ENCODE results near the gene FERMT2.
"Not testable (repeated sequence)": the region's sequence is repeated elsewhere in the genome, so short reads cannot be mapped to it uniquely, and the experiment has no call there.

Gene FERMT2

DNA sequence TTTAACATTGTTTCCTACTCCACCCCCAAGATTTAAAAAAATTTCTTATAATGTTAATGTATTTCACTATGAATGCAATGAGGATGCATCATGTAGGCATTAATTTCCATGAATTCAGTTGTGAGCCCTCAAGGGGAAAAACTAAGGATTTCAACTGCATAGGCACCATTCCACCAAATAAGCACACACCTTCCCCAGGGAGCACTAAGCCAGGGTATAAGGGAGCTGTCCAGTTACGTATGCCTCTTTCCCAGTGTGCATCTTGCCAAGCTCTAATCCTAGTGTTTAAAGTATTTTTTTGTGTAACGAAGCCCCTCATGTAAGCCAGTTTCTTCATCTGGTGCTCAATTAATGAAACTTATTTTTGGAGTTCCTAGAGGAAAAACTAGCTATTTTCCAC lies 6.6 kb downstream of the FERMT2 start:
- DNase-seq: no peak

DNA sequence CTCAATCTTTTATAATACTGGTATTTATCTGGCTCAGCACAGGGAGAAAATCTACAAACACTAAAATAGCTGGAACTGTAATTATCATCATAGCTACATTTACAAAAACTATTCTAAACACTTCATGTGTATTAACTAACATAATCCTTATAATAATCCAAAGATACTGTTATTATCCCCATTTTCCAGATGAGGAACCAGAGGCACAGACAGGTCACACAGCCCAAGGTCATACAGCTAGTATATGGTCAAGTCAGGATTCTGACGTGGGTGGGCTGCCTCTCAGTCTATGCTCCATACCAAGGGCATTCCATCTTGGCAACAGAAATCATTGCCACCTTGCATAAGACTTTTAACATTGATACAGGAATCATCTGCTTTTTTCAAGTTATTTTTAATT lies 11.4 kb downstream of the FERMT2 start:
- no peak for DNase-seq

DNA sequence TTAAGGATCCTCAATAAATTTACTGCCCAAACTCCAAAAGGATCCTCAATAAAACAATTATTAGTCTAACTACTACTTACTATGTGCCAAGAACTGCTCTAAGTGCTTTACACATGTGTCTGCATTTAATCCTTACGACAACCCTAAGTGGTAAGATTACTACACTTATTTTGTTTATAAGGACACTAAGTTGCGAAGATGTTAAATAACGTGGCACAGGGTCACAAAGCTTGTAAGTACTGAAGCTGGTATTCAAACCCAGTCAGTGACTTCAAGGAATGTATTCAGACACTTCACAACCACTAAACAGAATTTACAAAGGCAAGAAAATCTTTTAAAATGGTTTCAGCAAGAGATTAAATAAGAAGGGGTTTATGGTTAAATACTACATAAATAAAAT lies 13.0 kb downstream of the FERMT2 start:
- no peak for DNase-seq

DNA sequence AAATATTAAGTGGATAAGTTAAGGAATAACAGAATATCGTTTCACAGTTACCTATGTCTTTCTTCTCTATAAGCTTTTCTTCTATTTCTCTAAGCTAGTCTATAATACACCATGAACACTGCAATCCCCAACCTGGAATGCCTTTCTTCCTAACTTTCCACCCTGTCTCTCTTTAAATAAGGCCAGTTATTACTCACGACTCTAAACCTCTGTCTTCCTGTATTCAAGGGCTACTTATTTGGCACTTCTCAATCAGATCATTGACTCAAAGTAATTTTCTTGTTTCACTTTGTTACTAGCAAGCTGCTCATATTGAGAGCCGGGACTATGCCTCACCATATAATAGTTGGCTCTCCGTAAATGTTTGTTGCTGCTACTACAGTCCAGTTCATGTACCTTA lies 13.5 kb downstream of the FERMT2 start:
- DNase-seq: no peak

DNA sequence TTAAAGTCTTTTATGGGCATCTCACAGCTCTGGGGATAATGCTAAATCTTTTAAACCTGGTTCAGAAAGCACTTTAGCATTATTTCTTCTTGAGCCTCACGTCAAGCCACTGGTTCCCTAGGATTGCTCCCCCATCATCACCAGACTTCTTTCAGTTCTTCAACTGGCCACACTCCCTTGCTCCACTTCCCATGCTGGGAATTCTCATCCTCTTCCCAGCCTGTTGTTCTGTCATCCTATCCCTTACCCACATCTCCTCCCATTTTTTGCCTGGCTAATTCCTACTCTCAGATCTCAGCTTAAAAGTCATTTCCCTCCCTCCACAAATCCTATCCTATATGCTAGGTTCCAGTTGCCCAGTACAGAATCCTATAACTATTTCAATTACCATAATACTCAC lies 14.4 kb downstream of the FERMT2 start:
- no peak for DNase-seq

DNA sequence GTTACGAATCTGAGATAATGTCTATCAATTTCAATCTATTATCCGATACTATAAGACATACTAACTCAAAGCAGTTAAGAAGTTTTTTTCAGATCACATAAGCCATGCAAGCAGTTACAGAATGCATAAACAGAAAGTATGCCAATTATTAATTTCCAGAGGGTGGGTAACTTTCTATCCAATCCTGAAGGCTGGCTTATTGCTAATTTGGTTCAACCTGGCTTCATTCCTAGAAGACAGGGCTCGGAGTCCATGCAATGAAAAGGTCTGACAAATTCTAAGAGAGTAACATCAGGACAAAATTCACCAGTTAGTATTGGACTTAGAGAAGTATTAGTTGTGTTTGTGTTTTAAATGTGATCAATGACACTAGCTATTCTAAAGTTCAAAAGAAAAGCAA lies 15.0 kb downstream of the FERMT2 start:
- no peak for DNase-seq

DNA sequence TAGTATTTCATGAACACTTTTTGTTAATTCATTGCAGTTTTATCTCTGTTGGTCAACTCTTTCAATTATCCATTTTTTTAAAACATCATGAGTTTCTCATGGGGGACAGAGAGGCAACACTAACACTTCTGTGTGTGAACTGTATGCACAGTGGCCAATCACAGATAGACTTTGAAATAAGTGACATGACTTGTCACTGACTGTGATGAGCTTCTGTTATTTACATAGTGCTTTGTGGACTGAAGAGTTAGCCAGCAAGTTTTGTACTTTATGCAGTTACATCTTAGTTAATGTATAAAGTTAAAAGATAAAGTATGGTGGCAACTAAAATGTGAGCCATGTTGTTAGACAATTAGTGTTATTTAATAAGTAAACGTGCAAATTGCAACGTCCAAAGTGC lies 16.1 kb downstream of the FERMT2 start:
- DNase-seq: no peak

DNA sequence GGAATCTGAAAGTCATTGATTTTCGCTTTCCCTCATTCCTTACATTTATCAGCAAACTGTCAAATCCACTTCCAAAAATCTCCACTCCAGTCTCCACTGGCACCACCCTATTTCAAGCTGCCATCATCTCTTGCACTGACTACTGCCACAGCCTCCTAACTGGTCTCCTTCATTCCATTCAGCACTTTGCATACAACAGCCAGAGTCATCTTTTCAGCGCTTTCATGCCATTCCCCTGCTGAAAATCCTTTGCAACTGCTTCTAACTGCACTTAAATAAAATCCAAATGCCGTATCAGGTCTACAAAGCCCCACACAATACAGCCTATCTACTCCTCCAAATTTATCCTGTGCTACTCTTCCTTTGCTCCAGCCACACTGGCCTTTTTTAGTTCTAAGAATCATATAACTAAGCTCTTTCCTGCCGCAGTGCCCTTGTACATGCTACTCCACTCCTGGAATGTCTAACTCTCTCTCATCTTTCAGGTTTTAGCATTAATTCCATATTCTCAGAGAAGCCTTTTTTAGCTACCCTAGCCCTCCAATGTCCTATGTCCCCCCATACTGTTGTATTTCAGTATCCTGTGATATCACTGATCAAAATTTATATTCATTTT lies 21.6 kb downstream of the FERMT2 start:
- DNase-seq: no peak

DNA sequence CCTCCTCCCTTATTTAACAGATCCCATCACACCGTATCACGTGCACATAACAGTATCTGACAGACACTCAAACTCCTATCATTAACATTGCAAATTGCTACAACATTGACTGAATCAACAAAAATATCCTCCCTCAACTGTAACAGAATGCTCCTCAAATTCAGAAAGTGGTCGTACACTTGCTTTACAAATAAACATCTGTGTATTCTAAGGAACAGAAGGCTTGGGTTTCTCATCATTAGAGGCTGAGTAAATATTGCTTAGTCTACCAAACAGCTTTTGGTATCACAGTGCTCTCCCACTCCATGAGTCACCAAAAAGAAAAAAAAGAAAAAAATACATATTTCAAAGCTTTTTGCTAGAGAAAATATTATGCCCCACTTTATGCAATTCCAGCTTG lies 23.9 kb downstream of the FERMT2 start:
- no peak for DNase-seq

DNA sequence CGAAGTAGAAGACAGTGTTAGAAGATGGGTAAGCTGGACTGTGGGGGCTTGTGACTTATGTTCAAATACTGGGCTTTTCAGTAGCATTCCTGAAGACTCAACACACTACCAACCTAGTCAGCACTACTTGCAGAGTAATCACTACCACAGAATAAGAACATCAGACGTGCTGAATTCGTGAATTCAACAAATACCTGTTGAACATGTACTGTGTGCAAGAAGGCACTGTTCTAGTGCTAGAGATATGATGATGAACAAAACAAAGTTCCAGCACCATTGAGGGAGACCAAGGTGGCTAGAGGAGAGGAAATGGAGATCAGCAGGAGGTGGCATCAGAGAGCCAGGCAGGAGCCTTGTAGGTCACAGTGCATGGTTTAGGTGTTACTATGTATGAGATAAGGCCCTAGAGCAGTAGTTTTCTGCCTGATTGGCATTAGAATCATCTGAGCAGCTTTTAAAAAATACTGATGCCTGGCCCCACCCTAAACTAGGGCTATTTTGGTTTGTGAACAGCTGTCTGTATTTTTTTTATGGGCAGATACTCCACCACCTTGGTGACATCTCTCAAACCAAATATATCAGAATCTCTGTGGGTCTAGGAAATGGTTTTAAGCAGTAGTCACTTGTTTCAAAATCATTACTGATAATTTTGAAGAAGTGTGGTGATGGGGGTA lies 26.8 kb downstream of the FERMT2 start:
- no peak for DNase-seq

DNA sequence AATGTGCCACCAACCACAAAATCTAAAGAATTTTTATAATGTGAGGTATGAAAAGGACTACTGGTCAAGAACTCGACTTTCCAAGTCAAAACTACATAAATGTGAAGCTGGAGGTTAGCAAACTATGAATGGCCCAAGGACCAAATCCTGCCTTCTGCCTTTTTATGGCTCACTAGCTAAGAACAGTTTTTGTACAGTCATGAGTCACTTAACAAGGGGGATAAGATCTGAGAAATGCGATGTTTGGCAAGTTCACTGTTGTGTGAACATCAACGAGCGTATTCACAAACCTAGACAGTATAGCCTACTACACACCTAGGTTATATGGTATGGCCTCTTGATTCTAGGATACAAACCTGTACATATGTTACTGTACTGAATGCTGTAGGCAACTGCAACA lies 28.2 kb downstream of the FERMT2 start:
- no peak for DNase-seq

DNA sequence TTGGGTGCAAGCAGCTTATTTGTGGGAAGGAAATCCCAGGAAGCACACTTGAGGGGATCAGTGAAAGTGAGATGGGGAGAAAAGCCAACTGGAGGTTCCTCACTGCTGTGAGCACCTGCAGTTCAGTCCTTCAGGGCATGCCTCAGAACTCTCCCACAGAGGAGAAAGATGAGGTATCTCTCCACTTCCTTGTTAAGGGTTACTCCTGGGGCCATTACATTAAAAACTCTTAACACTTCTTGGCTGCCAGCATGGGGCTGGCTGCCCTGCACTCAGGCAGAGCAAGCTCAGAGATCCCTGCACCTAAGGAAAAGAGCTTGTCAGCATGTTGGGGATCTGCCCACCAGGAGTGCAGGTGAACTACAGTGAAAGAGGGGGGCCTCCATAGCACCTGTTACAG lies 28.8 kb downstream of the FERMT2 start:
- no peak for DNase-seq

DNA sequence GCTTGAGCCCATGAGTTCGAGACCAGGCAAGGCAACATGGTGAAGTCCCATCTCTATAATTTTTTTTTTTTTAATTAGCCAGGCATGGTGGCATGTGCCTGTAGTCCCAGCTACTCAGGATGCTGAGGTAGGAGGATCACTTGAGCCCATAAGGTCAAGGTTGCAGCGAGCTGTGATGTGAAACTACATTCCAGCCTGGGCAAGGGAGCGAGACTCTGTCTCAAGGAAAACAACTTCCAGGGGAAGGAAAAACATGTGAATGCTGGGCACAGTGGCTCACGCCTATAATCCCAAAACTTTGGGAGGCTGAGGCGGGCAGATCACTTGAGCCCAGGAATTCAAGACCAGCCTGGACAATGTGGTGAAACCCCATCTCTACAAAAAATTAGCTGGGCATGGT lies 30.4 kb downstream of the FERMT2 start:
- not testable (repeated sequence) for DNase-seq

DNA sequence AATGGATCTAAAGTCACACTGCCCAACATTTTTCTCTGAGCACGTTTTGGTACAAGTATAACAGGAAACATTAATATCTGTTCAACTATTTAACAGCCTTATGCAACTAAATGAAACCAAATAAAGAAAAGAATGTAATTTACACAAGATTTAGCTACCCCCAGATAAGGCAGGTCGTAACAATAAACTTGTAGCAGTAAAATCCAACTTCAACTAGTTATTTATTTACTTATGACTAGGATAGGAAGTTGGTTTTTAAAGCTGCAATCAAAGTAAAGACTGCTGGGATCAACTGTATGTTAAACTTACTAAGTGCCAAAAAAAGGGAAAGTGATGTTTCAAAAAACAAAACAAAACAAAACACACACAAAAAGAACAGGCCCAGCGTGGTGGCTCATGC lies 30.9 kb downstream of the FERMT2 start:
- no peak for DNase-seq

DNA sequence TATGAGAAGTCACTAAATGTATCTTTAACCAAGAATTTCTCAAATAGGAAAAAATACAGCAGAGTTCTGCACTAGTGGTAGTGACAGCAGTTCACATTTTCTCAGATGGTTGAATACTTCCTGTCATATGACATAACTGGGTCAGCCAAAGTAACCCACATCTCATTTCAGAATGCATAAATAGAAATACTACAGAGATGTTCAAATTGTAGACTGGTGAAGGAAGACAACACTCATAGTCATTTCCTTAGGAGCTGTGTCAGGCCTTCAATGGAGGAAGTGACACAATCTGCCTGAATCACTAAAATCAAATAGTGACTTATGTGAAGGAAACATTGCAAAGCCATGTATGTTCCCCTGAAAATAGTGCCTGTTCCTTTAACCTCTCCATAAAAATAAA lies 32.4 kb downstream of the FERMT2 start:
- no peak for DNase-seq

DNA sequence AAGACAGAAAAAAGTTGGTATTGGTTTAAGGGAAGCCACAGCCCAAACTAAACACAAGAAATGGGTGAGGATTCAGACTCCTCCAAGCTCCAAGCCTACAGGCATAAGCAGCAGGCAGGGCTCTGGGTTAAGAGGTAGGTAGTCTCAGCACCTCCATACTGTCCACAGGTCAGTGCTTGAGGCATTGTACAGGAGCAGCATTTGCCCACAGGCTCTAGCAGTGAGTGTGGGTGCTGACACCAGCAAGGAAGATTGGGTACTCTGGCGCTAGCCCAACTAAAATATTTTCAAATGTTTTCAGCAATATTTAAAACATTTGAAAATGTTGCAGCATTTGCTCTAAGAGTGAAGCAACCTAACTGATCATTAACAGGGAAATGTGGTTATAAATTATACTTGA lies 33.1 kb downstream of the FERMT2 start:
- no peak for DNase-seq

DNA sequence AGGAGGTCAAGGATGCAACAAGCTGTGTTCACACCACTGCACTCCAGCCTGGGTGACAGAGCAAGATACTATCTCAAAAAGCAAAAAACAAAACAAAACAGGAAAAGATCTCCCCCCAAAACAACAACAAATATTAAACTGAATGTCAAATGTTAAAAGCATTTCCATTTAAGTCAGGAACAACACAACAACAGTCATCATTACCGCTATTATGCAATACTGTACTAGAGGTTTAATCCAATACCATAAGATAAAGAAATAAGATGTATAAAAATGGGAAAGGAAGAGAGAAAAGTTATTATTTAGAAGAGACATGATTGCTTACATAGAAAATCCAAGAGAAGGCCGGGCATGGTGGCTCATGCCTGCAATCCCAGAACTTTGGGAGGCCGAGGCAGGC lies 36.6 kb downstream of the FERMT2 start:
- DNase-seq: no peak

DNA sequence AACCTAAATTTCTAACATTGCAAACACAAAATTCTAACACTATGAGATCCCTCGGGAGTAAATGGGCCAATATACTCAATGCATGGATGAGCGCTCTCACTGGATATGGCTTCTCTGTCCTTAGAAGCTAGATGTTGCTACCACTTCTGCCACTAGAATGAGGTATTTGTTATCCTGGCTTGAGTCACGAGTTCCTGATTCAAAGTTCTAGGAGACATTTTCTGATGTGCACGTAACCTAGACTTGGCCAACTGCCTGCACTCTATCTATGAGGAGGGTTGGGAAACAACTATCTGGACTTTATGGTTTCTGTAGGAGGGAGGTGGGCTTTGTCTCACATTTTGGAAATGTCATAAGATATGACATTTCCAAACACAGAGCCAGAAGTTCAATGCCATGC lies 37.6 kb downstream of the FERMT2 start:
- no peak for DNase-seq

DNA sequence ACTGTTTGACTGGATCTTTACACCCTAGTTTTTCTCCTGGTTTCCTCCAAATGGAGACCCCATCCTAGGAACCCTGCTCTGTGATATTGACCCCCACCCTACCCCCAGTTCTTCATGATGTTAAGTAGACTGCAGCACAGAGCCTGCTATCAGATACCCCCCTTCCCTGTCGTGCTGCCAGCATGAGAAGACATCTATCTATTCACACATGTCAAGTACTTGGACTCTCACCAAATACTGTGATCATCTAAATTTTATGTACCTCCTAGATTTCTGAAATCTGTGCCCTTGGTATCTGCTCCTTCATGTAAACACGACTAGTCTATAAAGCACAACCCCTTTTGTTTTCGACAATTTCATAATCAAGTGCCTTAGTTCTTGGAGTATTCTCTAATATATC lies 38.9 kb downstream of the FERMT2 start:
- DNase-seq: no peak

DNA sequence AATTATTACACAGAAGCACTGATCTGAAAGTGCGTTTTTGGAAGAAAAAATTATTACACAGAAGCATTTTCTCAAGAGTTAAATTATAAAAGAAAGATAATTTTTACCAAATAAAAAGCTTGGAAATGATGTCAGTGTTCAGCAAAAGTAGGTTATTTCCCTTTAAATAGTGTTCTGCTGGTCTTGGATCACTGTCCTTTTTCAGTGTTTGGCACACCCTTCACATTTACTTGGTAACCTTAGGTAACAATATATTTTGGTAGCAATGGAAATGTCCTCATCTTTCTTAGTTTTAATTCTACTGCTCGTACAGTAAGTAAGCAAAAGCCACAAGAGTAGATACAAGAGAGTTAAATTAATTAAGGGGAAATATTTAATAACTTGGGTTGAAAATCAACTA lies 40.3 kb downstream of the FERMT2 start:
- DNase-seq: no peak

DNA sequence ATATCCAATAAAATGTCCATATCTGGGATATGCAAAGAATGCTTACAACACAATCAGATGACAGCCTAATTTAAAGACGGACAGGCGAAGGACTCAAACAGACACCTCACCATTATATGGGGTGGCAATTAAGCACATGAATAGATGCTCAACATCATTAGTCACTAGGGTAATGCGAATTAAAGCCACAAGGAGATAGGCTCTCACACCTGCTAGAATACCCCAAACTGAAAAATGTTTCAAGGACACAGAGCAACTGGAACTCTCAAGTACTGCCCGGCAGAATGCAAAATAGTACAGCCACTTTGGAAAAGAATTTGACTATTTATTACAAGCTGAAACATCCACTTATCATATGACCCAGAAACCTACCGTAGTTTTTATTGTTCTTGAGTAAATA lies 42.9 kb downstream of the FERMT2 start:
- no peak for DNase-seq

DNA sequence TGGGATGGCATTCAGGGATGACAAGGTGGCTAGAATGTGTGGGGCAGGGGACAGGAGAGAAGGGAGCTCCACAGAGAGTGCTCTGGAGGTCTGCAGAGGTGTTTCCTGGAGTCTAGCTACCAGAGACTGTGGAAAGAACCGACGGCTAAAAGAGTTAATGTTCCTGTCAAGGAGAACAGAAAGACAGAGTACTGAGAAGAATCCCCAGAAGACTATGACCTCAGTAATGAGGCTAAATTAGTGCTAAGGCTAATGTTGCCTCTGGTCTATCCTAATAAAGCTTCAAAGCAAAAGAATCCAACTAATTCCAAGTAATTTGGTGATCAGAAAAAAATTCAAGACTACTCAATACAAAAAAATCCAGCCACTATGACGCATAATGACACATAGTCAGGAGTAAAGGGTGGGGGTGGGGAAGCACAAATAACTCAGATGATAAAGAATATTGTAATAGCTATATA lies 44.7 kb downstream of the FERMT2 start:
- DNase-seq: no peak

DNA sequence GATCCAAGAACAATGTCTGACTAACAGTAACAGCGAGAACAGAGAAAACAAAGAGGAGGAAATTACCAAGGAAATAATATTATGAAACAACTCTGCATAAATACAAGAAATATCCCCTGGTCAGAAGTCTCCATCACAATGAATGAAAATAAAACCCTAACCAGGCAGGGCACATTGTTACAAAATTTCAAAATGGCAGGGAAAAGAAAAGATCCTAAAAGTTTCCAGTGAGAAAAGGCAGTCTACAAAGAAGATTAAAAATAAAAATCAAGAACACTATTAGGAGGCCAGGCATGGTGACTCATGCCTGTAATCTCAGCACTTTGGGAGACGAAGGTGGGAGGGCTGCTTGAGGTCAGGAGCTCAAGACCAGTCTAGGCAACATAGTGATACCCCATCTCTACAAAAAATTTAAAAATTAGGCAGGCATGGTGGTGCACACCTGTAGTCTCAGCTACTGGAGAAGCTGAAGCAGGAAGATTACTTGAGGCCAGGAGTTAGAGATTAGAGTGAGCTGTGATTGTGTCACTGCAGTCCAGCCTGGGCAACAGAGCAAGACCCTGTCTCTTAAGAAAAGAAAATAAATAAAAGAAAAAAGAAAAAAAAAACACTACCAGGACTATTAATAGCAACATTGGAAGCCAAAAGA lies 47.8 kb downstream of the FERMT2 start:
- DNase-seq: no peak

DNA sequence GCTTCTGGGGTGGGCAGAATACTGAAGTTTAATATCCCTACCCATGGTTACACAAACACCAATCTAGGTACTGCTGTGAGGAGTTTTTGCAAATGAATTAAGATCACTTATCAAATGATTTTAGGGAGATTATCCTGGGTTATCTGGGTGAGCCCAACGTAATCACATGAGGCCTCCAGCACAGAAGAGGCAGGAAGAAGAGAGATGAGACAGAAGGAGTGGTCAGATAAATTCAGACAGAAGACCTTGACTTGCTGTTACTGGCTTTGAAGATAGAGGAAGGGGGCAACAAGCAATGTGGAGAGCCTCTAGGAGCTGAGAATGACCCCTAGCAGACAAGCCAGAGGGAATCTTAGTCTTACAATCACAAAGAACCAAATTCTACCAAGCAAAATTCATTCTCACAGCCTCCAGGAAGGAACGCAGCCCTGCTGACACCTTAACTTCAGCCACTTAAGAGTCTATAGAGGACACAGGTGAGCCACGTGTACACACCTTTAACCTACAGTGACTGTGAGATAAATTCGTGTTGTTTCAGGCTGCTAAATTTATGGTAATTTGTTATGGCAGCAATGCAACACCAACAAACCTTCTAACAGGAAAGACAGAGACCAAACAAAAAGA lies 49.4 kb downstream of the FERMT2 start:
- no peak for DNase-seq

Measured in T-helper 9 cell (primary cell).